ENCODE results near the gene PKP1.

- no peak for TF ChIP-seq CTCF (conservative IDR thresholded peaks at IDR 0.05)
- no peak for TF ChIP-seq ZFX (IDR thresholded peaks at IDR 0.05)
Observed at GRCh38 chr1:201267481-201268229, 15.7 kb upstream of the PKP1 start.

Data from C4-2B (cell line).